RPMI7951 (cell line): ENCODE data around the gene EIF5B. TPM values are rescaled to one million over a fixed set of nuclear protein-coding genes. Genes with fewer than 3 reads are reported as not detected.

Source experiments
- DNase-seq: peaks from one replicate; pipeline ENCODE4 v3.0.0-alpha.2; 2012; ENCODE audit warnings: low read depth
- total RNA-seq: library from RNA; depleted of rRNA; stranded (reverse); fragments of >200 nt; shearing (Covaris generic); gene quantifications from 2 replicates; pipeline ENCODE4 v1.2.3, GENCODE V29; 2014

The EIF5B gene
- total RNA-seq, 1 experiment from 2014 or later: 19.5 TPM

DNA sequence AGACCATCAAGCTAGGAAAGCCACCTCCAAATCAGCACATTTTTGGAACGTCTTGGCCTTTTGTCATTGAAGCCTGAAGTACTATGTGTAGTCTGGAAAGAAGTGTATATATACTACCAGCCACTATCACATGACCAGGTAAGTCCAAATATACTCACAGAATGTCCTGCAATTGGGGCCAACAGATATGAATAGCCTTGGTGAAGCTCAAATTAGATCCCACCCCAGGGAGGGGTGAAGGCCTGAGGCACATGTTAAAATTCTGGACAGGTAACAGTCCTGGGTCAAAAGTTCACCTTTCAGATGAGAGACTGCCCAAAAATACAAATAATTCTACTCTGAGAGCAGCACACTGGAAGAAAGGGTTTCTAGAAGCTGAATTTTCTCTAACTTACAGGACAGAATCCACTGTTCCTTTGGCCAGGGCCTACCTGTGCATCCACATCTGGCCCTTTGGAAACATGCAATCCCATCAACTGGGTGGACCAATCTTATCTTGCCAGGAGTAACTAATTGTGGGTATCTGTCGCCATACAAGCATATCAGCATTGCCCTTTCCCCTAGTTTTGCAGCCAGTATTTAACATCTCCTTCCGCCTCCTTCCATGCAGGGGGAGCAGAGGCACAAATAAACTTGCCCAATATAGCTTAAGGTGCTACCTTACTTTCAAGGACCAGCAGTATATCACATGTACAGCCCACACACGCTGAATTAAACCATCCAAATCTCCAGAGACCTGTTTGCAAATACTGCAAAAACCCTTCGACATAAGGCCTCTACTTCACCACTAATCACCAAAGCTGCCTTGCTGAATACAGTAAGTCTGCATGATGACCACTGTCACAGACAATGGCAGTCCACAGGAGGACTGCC lies 67.8 kb downstream of the EIF5B start:
- no peak for DNase-seq

DNA sequence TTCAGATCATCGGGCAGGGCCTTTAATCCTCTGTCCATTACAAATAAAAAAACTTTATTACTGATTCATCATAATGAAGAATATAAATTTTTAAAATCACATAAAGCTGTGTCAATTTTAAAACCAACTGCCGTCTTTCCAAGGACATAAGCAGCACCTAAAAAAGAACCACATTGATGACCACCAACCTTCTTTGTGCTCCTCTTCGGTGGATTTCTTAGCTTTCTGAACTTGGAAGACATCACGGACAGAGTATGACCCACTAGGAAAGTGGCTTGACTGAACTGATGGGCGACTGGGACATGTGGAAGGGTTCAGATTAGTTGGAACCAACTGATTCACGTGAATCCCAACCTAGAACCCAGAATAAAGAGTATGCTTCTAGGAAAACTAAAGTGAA lies 68.9 kb downstream of the EIF5B start:
- DNase-seq: no peak

- no peak for DNase-seq
Observed at GRCh38 chr2:99410276-99410675, 73.1 kb downstream of the EIF5B start.

DNA sequence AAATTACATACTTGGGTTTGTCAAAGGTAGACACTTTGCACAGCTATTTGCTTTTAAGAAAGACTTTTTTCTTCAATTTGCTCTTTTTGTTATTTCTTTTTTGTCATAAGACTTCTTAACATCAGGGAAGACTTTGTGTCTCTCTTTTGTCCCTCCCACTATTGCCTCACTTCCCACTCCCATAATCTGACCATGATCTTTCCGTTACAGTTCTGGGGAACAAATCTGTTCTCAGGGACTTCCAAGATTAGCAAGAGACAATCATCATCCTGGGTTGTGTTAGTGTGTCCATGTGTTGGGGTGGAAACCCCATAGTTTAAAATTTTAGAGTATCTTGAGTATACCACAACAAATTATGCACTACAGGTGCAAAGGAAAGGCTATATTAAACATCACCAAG lies 77.4 kb downstream of the EIF5B start:
- no peak for DNase-seq

DNA sequence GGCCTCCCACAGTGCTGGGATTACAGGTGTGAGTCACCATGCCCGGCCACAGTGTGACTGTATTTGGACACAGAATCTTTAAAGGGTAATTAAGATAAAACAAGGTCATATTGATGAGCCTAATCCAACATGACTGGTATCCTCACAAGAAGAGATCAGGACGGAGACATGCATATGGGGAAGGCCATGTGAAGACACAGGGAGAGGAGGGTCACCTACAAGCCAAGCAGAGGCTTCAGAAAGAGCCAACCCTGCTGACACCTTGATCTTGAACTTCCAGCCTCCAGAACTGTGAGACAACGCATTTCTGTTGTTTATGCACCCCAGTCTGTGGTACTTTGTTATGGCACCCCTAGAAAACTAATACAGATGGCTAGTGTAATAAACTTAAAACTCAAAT lies 80.2 kb downstream of the EIF5B start:
- DNase-seq: no peak

- no peak for DNase-seq
Observed at GRCh38 chr2:99420031-99420430, 82.8 kb downstream of the EIF5B start.

GRCh38 chr2:99420751-99421299 lies 83.6 kb downstream of the EIF5B start:
- no peak for DNase-seq

DNA sequence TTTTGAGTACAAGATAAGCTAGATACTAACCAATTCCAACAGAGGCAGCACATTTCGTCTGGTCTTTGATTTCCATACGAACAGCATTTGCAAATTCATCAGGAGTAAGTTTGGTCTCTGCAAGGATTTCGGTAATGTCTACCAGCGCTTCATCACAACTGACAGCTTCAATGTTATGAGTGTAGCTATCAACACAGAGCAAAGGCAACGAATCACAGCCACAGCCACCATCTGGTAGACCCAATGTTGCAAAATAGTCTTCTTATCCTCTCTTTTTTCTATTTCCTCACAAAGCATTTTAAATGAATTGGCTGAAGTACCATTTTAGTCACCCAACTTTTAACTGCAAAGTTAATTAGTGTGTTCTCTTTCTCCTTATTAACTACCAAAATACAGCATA lies 84.3 kb downstream of the EIF5B start:
- DNase-seq: no peak

GRCh38 chr2:99422599-99422998 lies 85.4 kb downstream of the EIF5B start:
- DNase-seq: no peak

DNA sequence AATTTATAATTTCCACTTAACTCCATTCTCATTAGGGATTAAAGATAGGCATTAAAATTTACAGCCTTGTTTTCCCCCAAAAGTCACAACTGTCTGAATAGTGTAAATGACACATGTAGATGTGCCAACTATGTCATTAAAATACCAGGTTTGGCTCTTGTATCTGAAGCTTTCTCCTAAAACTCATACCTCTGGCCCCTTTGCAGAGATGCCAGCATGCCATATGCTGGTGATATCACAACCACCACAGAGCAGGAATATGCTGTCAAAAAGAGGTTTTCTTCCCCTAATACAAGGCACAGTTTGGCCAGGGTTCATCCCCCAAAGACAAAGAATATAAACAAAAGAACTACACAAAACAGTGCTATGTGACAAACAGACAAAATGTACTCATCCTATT lies 87.2 kb downstream of the EIF5B start:
- no peak for DNase-seq

DNA sequence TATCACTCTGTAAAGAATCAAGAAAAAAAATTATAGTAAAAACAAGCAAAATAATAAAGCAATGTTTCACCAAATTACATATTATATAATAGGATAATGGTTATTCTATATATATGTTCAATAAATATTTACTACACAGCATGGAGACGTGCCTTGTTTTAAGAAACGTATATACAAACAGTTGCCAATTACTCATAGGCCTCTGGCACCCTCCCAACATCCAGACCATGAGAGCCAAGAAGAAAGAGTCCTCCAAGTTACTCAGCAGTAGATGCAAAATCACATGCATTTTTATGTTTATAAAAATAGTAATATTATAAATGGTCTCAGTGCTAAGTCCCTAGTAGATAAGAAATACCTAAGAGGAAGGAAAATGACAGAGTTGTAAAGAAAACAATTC lies 87.8 kb downstream of the EIF5B start:
- DNase-seq: peak; percentile 53

DNA sequence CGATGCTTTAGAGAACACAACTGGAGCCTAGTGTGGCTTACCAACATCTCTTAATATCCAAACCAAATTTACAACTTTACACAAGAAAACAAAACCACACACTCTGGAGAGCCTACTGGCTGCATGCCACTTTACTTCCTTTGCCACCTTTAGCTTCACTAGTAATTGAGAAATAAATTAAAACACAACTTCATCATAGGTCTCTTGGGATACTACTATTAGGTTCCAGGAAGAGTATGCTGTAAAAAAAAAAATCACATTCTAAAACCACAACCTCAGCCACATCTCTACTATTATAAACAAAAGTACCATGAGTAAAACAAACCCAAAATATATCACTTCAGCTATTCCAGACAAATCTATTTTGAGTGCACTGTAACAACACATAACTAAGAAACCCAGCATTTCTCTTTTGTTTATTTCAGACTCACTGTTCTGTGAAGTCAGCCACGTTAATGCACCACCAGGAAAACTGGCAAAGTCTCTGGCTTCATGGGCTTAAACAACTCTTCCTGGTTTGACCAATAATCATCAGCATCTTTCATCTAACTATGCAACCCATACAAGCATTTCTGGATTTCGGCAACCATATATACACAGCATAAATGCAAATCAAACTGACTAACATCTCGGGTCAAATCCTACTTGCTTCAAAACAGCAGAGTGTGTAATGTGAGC lies 93.6 kb downstream of the EIF5B start:
- peak; percentile 16 for DNase-seq

DNA sequence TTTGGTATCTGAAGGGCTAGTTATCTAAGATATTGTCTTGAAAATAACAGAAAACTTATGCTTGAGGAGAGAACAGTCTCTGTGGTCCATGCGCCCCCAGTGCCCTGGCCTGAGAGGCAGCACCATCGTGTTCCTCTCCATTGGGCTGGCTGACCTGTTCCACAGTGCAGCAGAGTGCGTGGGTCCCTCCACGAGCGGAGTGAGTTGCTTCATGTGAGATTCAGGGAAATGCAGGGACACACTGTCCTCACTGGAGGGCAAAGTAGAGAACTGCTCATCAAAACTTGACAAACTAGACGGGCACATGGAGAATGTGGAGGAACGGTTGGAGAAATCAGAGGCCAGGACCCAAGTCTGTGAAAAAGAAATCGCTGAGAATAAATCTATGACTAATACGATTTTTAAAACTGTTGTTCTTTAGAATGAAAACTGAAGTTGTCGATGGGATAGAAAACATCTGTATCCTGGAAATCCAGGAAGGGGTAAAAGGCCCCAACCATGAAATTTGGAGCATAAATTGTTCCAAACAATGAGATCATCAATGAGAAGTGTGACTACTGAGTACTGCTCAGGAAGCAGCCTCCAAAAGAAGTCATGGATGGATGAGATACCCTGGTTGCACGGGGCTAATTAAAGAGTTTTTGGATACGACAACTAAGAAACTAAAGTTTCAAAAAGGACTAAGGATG lies 94.5 kb downstream of the EIF5B start:
- no peak for DNase-seq

GRCh38 chr2:99433340-99433739 lies 96.2 kb downstream of the EIF5B start:
- DNase-seq: no peak

GRCh38 chr2:99436874-99437273 lies 99.7 kb downstream of the EIF5B start:
- no peak for DNase-seq

GRCh38 chr2:99439971-99440505 lies 102.8 kb downstream of the EIF5B start:
- DNase-seq: no peak

GRCh38 chr2:99442837-99443236 lies 105.6 kb downstream of the EIF5B start:
- peak; percentile 12 for DNase-seq

DNA sequence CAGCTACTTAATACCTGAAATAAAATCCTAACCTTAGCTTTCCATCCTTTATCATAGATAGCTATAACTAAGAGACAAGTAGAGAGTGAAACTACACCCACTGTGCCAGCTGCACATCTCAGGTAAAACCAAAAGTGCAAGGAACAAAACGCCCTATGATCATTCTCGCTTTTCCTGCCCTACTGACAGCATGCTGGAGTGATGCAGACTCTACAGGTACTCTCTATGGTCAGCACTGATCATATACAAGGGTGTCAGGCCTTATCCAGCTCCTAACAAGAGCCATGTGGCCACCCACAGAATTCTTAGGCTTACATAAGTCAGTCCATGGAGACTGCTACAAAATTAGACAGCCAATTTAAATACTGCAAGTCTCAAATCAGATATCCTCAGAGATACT lies 107.0 kb downstream of the EIF5B start:
- no peak for DNase-seq

DNA sequence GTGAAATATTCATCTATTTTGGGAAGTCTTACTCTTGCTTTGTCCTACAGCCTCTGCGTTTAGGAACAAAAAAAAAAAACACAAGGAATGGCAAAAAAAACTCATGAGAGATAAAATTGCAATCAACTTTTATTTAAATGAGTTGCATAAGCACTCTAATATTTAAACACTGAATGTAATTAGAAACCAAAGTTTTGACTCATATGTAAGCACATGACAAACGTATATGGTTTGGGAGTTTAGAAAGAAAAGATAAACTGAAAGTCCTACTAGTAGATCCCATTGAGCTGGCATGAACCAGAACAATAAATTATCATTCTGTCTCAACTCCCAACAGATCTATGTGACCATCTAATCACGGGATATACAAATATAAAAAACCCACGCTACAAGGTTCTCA lies 107.9 kb downstream of the EIF5B start:
- no peak for DNase-seq

DNA sequence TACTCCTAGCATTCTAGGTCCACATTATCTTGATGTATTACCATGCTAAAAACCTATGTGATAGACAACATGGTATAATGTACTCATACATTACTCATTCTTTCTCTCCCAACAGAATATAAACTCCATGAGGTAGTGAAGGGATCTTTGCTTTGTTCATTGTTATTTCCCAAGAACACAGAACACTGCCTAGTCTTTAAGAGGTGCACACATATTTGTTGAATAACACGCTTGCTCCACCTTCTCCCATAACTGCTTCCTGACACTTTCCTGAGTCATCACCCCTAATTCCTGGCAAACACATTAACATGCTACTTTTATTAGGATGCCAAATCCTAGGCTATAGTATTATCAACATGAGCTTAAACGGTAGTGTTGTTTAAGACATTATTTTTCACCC lies 111.4 kb downstream of the EIF5B start:
- peak; percentile 34 for DNase-seq

DNA sequence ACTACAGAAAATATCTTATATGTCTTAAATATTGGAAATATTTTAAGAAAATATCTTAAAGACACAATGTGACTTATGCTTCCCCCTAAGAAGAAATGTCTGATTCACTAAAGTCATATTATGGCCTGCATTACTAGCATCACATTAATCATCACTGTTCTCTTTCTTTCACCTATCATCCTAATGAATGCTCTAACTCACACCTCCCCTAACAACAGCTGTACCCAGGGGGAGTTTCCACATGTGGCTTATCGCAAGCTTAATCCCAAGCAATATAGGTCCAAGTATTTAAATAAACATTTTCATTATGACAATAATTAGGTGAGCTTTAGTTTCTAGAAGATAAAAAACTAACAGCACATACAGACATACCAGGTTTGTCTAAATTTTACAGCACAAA lies 113.0 kb downstream of the EIF5B start:
- no peak for DNase-seq
